Measurements from ENCODE around the gene C1orf94.

C1orf94 gene

DNA sequence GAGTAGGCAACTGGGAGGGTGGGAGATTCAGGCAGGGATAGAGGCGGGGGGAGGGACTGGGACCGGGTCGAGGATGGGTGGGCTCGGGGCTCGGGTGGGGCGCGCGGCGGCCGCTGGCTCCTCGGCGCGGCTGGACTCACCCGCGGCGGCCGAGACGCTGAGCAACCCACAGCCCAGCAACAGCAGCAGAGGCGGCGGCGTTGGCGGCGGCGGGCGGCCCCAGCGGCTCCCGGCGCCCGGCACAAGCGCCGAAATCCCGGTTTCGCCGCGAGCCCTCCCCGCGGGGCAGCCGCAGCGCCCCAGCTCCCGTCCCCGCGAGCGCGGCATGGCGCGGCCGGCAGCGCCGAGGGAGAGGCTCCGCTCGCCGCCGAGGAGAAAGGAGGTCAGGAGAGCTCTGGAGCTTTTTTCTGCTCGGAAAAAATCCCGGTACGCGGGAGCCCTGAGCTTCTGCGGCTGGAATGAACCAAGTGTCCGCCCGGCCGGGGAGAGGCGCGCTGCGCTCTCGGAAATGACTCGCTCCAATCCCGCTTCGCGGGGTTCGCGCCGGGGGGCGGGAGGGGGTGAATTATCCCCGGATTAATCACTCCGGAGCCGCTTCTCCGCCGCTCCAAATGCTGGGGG lies 11.8 kb upstream of the C1orf94 start, which contains the start of gene CSMD2:
CSMD2 (minus strand) TSS at position 460 of the 621 bp plus-strand sequence; CDS start at position 327, 133 bp downstream.
- WGBS, 2 donors (ENCODE audit: extremely low coverage in 2 of 2, insufficient read length in 2 of 2, insufficient replicate concordance in 1 of 2) = no CpG with 5 or more reads among the region's 78 CpGs
- Histone ChIP-seq H3K18ac (ENCODE audit: low read length) (peak within 1 kb of the TSS; percentile 93), H3K14ac (ENCODE audit: low read length) (no peak within 1 kb of the TSS), H4K8ac (ENCODE audit: low read depth, low read length) (no peak within 1 kb of the TSS), H2AFZ (ENCODE audit: low read length) (peak within 1 kb of the TSS; percentile 82), H2BK12ac (ENCODE audit: low read length) (no peak within 1 kb of the TSS), H3K4ac (ENCODE audit: low read length) (no peak within 1 kb of the TSS), H3K9ac (ENCODE audit: low read depth, low read length, poor library complexity) (peak within 1 kb of the TSS; percentile 50), H3K79me1 (ENCODE audit: low read depth, low read length) (peaks cover 2% of the 10 kb centered on the region), H2BK15ac (ENCODE audit: low read length) (peak within 1 kb of the TSS; percentile 55), H3K4me2 (ENCODE audit: insufficient read depth, low read length, poor library complexity, severe bottlenecking) (peak within 1 kb of the TSS; percentile 99), H3K27me3 (ENCODE audit: control insufficient read depth in 3 of 3, insufficient read depth in 3 of 3, low read depth in 1 of 3, low read length in 3 of 3) (peaks cover 0 to 92% (median 32%) of the 10 kb centered on the region in 3 experiments), H3K27ac (replicated peaks; ENCODE audit: low read length) (no peak within 1 kb of the TSS), H2BK120ac (ENCODE audit: low read depth, low read length) (no peak within 1 kb of the TSS), H3K36me3 (replicated peaks in 1 of 2; ENCODE audit: control insufficient read depth in 2 of 2, insufficient read depth in 2 of 2, low read length in 2 of 2) (no peaks in the 10 kb centered on the region), H2BK5ac (ENCODE audit: low read length) (no peak within 1 kb of the TSS), H3K4me3 (ENCODE audit: low read length in 2 of 2) (peak within 1 kb of the TSS in 1 of 2 donors; percentile 87), H2AK5ac (ENCODE audit: low read depth, low read length) (no peak within 1 kb of the TSS), H4K91ac (ENCODE audit: low read depth, low read length, poor library complexity) (no peak within 1 kb of the TSS), H3K9me3 (replicated peaks in 1 of 2; ENCODE audit: control insufficient read depth in 2 of 2, insufficient read depth in 1 of 2, low read depth in 1 of 2, low read length in 2 of 2) (no peaks in the 10 kb centered on the region), H3K23ac (ENCODE audit: low read depth, low read length, poor library complexity) (peak within 1 kb of the TSS; percentile 67), H3K4me1 (ENCODE audit: control insufficient read depth in 2 of 2, insufficient read depth in 1 of 2, low read depth in 1 of 2, low read length in 2 of 2) (peaks cover 0 to 13% of the 10 kb centered on the region in 2 donors)
- peak; percentile 63 for DNase-seq (ENCODE audit: low spot score)

- Histone ChIP-seq H3K18ac (ENCODE audit: low read length) (no peak overlapping the region), H3K14ac (ENCODE audit: low read length) (no peak overlapping the region), H3K9me3 (replicated peaks in 1 of 2; ENCODE audit: control insufficient read depth in 2 of 2, insufficient read depth in 1 of 2, low read depth in 1 of 2, low read length in 2 of 2) (no peaks in the 10 kb centered on the region), H2AK5ac (ENCODE audit: low read depth, low read length) (no peak overlapping the region), H3K23ac (ENCODE audit: low read depth, low read length, poor library complexity) (no peak overlapping the region), H2BK12ac (ENCODE audit: low read length) (no peak overlapping the region), H2BK120ac (ENCODE audit: low read depth, low read length) (no peak overlapping the region), H3K79me1 (ENCODE audit: low read depth, low read length) (peaks cover 2% of the 10 kb centered on the region), H2BK15ac (ENCODE audit: low read length) (no peak overlapping the region), H3K27me3 (ENCODE audit: control insufficient read depth in 3 of 3, insufficient read depth in 3 of 3, low read depth in 1 of 3, low read length in 3 of 3) (peaks cover 0 to 86% (median 32%) of the 10 kb centered on the region in 3 experiments), H3K4me2 (ENCODE audit: insufficient read depth, low read length, poor library complexity, severe bottlenecking) (peak overlapping the region; percentile 99), H3K9ac (ENCODE audit: low read depth, low read length, poor library complexity) (no peak overlapping the region), H3K4me3 (ENCODE audit: low read length in 2 of 2) (peak overlapping the region in 1 of 2 donors; percentile 87), H3K4me1 (ENCODE audit: control insufficient read depth in 2 of 2, insufficient read depth in 1 of 2, low read depth in 1 of 2, low read length in 2 of 2) (peaks cover 0 to 13% of the 10 kb centered on the region in 2 donors), H4K91ac (ENCODE audit: low read depth, low read length, poor library complexity) (no peak overlapping the region), H3K4ac (ENCODE audit: low read length) (no peak overlapping the region), H3K36me3 (replicated peaks in 1 of 2; ENCODE audit: control insufficient read depth in 2 of 2, insufficient read depth in 2 of 2, low read length in 2 of 2) (no peaks in the 10 kb centered on the region), H4K8ac (ENCODE audit: low read depth, low read length) (no peak overlapping the region), H2AFZ (ENCODE audit: low read length) (peak overlapping the region; percentile 82), H2BK5ac (ENCODE audit: low read length) (no peak overlapping the region), H3K27ac (replicated peaks; ENCODE audit: low read length) (no peak overlapping the region)
- WGBS, 2 donors (ENCODE audit: extremely low coverage in 2 of 2, insufficient read length in 2 of 2, insufficient replicate concordance in 1 of 2) = no CpG with 5 or more reads among the region's 13 CpGs
- no peak for DNase-seq (ENCODE audit: low spot score)
Observed at GRCh38 chr1:34165422-34165921, 11.2 kb upstream of the C1orf94 start.

- peak overlapping the region; percentile 99 for H3K4me2 ChIP-seq (ENCODE audit: insufficient read depth, low read length, poor library complexity, severe bottlenecking)
Observed at GRCh38 chr1:34166191-34166624, 10.5 kb upstream of the C1orf94 start.

DNA sequence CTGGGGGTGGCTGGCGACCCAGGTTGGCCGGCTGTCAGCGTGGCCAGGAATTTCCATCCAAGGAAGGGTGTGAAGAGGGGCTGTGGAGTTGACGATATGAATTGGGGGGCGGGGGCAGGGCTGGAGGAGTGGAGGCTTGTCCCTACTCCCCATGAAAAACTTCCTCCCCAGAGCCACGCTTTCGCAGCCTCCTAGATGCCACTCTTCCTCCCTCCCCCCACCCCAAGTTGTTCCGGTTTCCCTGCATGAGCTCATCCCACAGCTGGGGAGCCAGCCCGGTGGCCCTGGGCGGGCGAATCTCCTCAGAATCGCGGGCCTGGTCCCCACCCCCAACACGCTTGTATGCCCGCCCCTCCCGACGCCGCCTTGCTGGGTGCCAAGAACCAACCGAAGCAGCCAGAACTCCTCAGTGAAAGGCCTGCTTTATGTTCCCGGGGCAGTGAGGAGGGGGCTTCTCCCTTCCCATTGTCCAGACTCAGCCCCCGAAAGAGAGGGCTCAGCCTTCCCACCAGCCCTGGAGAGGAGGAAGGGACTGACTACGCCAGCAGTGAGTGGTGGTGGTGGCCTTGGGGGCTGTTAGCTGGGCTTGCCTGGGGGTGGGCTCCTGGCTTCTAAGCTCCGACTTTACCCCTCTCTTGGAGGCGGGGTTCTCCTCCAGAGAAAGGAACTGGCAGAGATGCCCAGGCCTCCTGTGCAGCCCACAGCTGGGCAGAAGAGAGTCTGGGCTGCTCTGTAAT lies 9.9 kb upstream of the C1orf94 start:
- Histone ChIP-seq H3K23ac (ENCODE audit: low read depth, low read length, poor library complexity) (peak overlapping the region; percentile 16), H3K27me3 (ENCODE audit: control insufficient read depth in 3 of 3, insufficient read depth in 3 of 3, low read depth in 1 of 3, low read length in 3 of 3) (peaks cover 0 to 76% (median 32%) of the 10 kb centered on the region in 3 experiments), H3K79me1 (ENCODE audit: low read depth, low read length) (peaks cover 2% of the 10 kb centered on the region), H2AFZ (ENCODE audit: low read length) (no peak overlapping the region), H3K9ac (ENCODE audit: low read depth, low read length, poor library complexity) (peak overlapping the region; percentile 30), H3K9me3 (replicated peaks in 1 of 2; ENCODE audit: control insufficient read depth in 2 of 2, insufficient read depth in 1 of 2, low read depth in 1 of 2, low read length in 2 of 2) (no peaks in the 10 kb centered on the region), H3K27ac (replicated peaks; ENCODE audit: low read length) (no peak overlapping the region), H3K4me3 (ENCODE audit: low read length in 2 of 2) (peak overlapping the region in 1 of 2 donors; percentile 73), H2BK5ac (ENCODE audit: low read length) (no peak overlapping the region), H3K18ac (ENCODE audit: low read length) (peak overlapping the region; percentile 89), H3K4me2 (ENCODE audit: insufficient read depth, low read length, poor library complexity, severe bottlenecking) (peak overlapping the region; percentile 99), H3K4ac (ENCODE audit: low read length) (no peak overlapping the region), H2BK12ac (ENCODE audit: low read length) (no peak overlapping the region), H2AK5ac (ENCODE audit: low read depth, low read length) (peak overlapping the region; percentile 77), H2BK120ac (ENCODE audit: low read depth, low read length) (no peak overlapping the region), H2BK15ac (ENCODE audit: low read length) (peak overlapping the region; percentile 30), H3K36me3 (replicated peaks in 1 of 2; ENCODE audit: control insufficient read depth in 2 of 2, insufficient read depth in 2 of 2, low read length in 2 of 2) (no peaks in the 10 kb centered on the region), H3K4me1 (ENCODE audit: control insufficient read depth in 2 of 2, insufficient read depth in 1 of 2, low read depth in 1 of 2, low read length in 2 of 2) (peaks cover 0 to 13% of the 10 kb centered on the region in 2 donors), H4K8ac (ENCODE audit: low read depth, low read length) (no peak overlapping the region), H4K91ac (ENCODE audit: low read depth, low read length, poor library complexity) (no peak overlapping the region), H3K14ac (ENCODE audit: low read length) (peak overlapping the region; percentile 73)
- DNase-seq (ENCODE audit: low spot score) = peak; percentile 40
- no CpG with 5 or more reads among the region's 24 CpGs for WGBS, 2 donors (ENCODE audit: extremely low coverage in 2 of 2, insufficient read length in 2 of 2, insufficient replicate concordance in 1 of 2)

More at GRCh38 chr1:34166191-34166624, 10.5 kb upstream of the C1orf94 start:
- peak overlapping the region; percentile 73 for H3K14ac ChIP-seq (ENCODE audit: low read length)
- peak overlapping the region in 1 of 2 donors; percentile 73 for H3K4me3 ChIP-seq (ENCODE audit: low read length in 2 of 2)
- H3K4ac ChIP-seq (ENCODE audit: low read length) = no peak overlapping the region
- peak overlapping the region; percentile 77 for H2AK5ac ChIP-seq (ENCODE audit: low read depth, low read length)
- H3K36me3 ChIP-seq (replicated peaks in 1 of 2; ENCODE audit: control insufficient read depth in 2 of 2, insufficient read depth in 2 of 2, low read length in 2 of 2) = no peaks in the 10 kb centered on the region
- H2BK5ac ChIP-seq (ENCODE audit: low read length) = no peak overlapping the region
- H2BK120ac ChIP-seq (ENCODE audit: low read depth, low read length) = no peak overlapping the region
- peak overlapping the region; percentile 16 for H3K23ac ChIP-seq (ENCODE audit: low read depth, low read length, poor library complexity)
- peaks cover 0 to 13% of the 10 kb centered on the region in 2 donors for H3K4me1 ChIP-seq (ENCODE audit: control insufficient read depth in 2 of 2, insufficient read depth in 1 of 2, low read depth in 1 of 2, low read length in 2 of 2)
- H2BK12ac ChIP-seq (ENCODE audit: low read length) = no peak overlapping the region
- no CpG with 5 or more reads among the region's 27 CpGs for WGBS, 2 donors (ENCODE audit: extremely low coverage in 2 of 2, insufficient read length in 2 of 2, insufficient replicate concordance in 1 of 2)
- peaks cover 2% of the 10 kb centered on the region for H3K79me1 ChIP-seq (ENCODE audit: low read depth, low read length)
- no peaks in the 10 kb centered on the region for H3K9me3 ChIP-seq (replicated peaks in 1 of 2; ENCODE audit: control insufficient read depth in 2 of 2, insufficient read depth in 1 of 2, low read depth in 1 of 2, low read length in 2 of 2)
- peak overlapping the region; percentile 89 for H3K18ac ChIP-seq (ENCODE audit: low read length)
- DNase-seq (ENCODE audit: low spot score) = no peak
- peak overlapping the region; percentile 30 for H3K9ac ChIP-seq (ENCODE audit: low read depth, low read length, poor library complexity)
- H4K91ac ChIP-seq (ENCODE audit: low read depth, low read length, poor library complexity) = no peak overlapping the region
- H2BK15ac ChIP-seq (ENCODE audit: low read length) = peak overlapping the region; percentile 30
- peaks cover 0 to 82% (median 32%) of the 10 kb centered on the region in 3 experiments for H3K27me3 ChIP-seq (ENCODE audit: control insufficient read depth in 3 of 3, insufficient read depth in 3 of 3, low read depth in 1 of 3, low read length in 3 of 3)
- no peak overlapping the region for H4K8ac ChIP-seq (ENCODE audit: low read depth, low read length)
- H3K27ac ChIP-seq (replicated peaks; ENCODE audit: low read length) = no peak overlapping the region
- H2AFZ ChIP-seq (ENCODE audit: low read length) = no peak overlapping the region
